PC-3 (cell line): ENCODE data around the gene NDE1.

Experiments
- EZH2 ChIP-seq: fragments of 300-600 bp; sonication (generic); IDR thresholded peaks from one replicate; pipeline ENCODE4 v1.6.1; 2017; ENCODE audit warnings: antibody characterized with exemption, mild to moderate bottlenecking, low read length; ENCODE audit not compliant: unreplicated experiment
- TF ChIP-seq, protein P1 (sequence below): fragments of 300-600 bp; sonication (generic); conservative IDR thresholded peaks from 2 replicates; pipeline ENCODE4 v1.5.1; 2017; ENCODE audit warnings: antibody characterized with exemption, low read depth, mild to moderate bottlenecking, low read length

DNA sequence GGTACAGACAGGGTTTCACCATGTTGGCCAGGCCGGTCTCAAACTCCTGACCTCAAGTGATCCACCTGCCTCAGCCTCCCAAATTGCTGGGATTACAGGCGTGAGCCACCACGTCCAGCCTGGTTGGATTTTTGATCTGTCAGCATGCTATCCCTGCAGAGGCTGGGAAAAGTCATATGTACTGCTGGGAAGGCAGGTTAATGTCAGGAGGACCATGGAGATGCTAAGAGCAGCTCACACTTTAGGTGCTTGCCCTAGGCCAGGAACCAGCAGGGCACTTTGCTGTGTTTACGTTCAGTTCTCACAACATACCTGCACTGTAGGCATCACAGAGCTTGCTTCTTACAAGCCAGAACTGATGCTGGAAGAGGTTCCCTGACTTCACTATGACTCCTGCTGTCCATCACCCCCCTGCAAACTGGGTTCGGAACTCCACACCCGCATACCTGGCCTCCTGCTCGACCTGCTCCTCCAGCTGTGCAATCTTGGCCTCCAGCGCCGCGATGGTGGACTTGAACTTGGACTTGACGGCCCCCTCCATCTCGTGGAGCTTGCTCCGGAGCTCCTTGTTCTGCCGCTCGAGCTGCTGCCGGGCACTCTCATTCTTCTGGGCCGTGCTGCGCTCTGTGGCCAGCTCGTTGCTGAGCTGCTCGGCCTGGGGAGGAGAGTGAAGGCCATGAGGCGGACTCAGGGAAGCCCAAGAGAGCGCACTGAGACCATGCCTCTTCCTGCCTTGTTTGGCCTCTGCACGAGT, 66.8 kb downstream of the NDE1 start:
- TF ChIP-seq, protein P1, sequence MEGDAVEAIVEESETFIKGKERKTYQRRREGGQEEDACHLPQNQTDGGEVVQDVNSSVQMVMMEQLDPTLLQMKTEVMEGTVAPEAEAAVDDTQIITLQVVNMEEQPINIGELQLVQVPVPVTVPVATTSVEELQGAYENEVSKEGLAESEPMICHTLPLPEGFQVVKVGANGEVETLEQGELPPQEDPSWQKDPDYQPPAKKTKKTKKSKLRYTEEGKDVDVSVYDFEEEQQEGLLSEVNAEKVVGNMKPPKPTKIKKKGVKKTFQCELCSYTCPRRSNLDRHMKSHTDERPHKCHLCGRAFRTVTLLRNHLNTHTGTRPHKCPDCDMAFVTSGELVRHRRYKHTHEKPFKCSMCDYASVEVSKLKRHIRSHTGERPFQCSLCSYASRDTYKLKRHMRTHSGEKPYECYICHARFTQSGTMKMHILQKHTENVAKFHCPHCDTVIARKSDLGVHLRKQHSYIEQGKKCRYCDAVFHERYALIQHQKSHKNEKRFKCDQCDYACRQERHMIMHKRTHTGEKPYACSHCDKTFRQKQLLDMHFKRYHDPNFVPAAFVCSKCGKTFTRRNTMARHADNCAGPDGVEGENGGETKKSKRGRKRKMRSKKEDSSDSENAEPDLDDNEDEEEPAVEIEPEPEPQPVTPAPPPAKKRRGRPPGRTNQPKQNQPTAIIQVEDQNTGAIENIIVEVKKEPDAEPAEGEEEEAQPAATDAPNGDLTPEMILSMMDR: no peak
- no peak for TF ChIP-seq EZH2
